Transverse colon (tissue), 4 donors: Measurements from ENCODE around the gene DNASE1L2. TPM values are rescaled to one million over a fixed set of nuclear protein-coding genes. Genes with fewer than 3 reads are reported as not detected.

Source experiments
- DNase-seq: peaks from one replicate; pipeline ENCODE4 v3.0.0-alpha.2; 2019
- H3K27ac ChIP-seq, 4 donors: fragments of 200-600 bp; sonication (generic); 2 replicates each; pipeline ENCODE4 v1.5.1; 2016 to 2018; ENCODE audit warnings: inconsistent platforms in 4 of 4
- H3K27me3 ChIP-seq: fragments of 200-600 bp; sonication (generic); 2 replicates; pipeline ENCODE4 v1.5.1; 2017; ENCODE audit warnings: inconsistent platforms
- H3K36me3 ChIP-seq, 4 donors: fragments of 200-600 bp; sonication (generic); 2 replicates each; pipeline ENCODE4 v1.5.1; 2017 to 2019; ENCODE audit warnings: inconsistent platforms in 4 of 4
- H3K4me1 ChIP-seq, 4 donors: fragments of 200-600 bp; sonication (generic); 2 replicates each; pipeline ENCODE4 v1.5.1; 2017 to 2020; ENCODE audit warnings: inconsistent platforms in 4 of 4
- H3K4me3 ChIP-seq, 4 donors: fragments of 200-600 bp; sonication (generic); 1 replicate in 1 of 4; 2 replicates in 3 of 4; pipeline versions ENCODE4 v1.5.1 to v1.6.1; 2017 to 2019; ENCODE audit warnings: inconsistent platforms in 4 of 4
- H3K9me3 ChIP-seq, 2 donors: fragments of 200-600 bp; sonication (generic); 2 replicates each; pipeline ENCODE4 v1.5.1; 2017 to 2019; ENCODE audit warnings: inconsistent platforms in 2 of 2
- CTCF ChIP-seq, 5 experiments: fragments of 200-600 bp in 3 of 5; fragments of 450-650 bp in 2 of 5; sonication (generic) in 3 of 5; IDR thresholded peaks; 1 replicate in 2 of 5; 2 replicates in 3 of 5; pipeline ENCODE4 v1.5.1; 2016 to 2017; ENCODE audit warnings: antibody characterized with exemption in 5 of 5, inconsistent platforms in 3 of 5, mild to moderate bottlenecking in 2 of 5, moderate library complexity in 1 of 5
- EP300 ChIP-seq: sonication (generic); formaldehyde crosslinking; IDR thresholded peaks from one replicate; pipeline ENCODE4 v1.6.1; 2017; ENCODE audit warnings: antibody characterized with exemption, low read depth
- POLR2A ChIP-seq: fragments of 450-650 bp; IDR thresholded peaks from one replicate; pipeline ENCODE4 v1.6.1; 2016; ENCODE audit warnings: antibody characterized with exemption, mild to moderate bottlenecking, moderate library complexity
- POLR2AphosphoS5 ChIP-seq, 3 donors: sonication (generic); formaldehyde crosslinking; IDR thresholded peaks; one replicate each; pipeline ENCODE4 v1.6.1; 2016; ENCODE audit warnings: antibody characterized with exemption in 3 of 3
- WGBS, 2 donors: methylation state at CpG; one replicate each; pipeline ENCODE4 v1.1.5; 2018; ENCODE audit warnings: low coverage in 1 of 2; 5-methylcytosine and 5-hydroxymethylcytosine counted together
- in situ Hi-C, 4 donors: fragments of 200-750 bp; cut with MboI; loops; one replicate each; pipeline versions ENCODE4 v1.15.0 to v1.15.1; 2017; ENCODE audit warnings: low sequenced_read_pairs in 3 of 4, low pct_ligation_motif_present in 1 of 4, low pct_unique_long_range_greater_than_20kb in 1 of 4
- intact Hi-C: fragments of 100-400 bp; cut with DNase I; formaldehyde crosslinking; loops from one replicate; pipeline ENCODE4 v1.15.1; 2023; ENCODE audit warnings: low total_unique reads
- total RNA-seq, 4 donors: library from RNA; depleted of rRNA; stranded (reverse); fragments of >200 nt; gene quantifications; one replicate each; pipeline ENCODE4 v1.1.0, GENCODE V29; 2016

DNASE1L2 gene
- total RNA-seq, 4 donors from 2014 or later: 0.55 to 3.0 (median 0.64) TPM; not detected in 1

DNA sequence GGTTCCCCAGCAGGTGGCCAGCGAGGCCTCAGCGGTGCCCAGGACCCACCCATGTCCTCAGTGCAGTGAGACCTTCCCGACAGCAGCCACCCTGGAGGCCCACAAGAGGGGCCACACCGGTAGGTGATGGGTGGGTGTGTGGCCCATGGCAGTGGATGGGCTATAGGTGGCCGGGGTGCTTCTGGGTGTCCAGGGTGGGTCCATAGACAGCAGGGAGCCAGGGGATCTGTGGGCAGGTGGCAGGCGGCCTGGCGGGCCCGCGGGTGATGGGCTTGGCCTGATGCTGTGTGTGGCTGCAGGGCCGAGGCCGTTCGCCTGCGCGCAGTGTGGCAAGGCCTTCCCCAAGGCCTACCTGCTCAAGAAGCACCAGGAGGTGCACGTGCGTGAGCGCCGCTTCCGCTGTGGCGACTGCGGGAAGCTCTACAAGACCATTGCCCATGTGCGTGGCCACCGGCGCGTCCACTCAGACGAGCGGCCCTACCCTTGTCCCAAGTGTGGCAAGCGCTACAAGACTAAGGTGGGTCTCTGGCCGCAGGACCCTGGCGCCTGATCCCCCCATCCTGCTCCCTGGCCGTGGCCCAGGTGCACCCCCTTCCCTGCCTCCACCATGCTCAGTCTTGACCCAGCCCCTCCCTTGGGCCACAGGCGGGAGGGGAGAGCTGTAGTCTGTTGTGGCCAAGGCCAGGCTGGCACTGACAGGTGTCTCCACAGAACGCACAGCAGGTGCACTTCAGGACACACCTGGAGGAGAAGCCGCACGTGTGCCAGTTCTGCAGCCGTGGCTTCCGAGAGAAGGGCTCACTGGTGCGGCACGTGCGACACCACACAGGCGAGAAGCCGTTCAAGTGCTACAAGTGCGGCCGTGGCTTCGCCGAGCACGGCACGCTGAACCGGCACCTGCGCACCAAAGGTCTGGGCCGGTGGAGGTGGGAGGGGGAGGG is 2.1 kb upstream of the DNASE1L2 start:
- Histone ChIP-seq H3K36me3 (peaks cover 0 to 51% (median 13%) of the 10 kb centered on the region in 4 donors), H3K4me1 (peaks cover 13 to 38% (median 23%) of the 10 kb centered on the region in 4 donors), H3K9me3 (no peaks in the 10 kb centered on the region), H3K27ac (no peak overlapping the region), H3K4me3 (no peak overlapping the region), H3K27me3 (peaks cover 36% of the 10 kb centered on the region)
- intact Hi-C loops (loop anchor here (10.0 kb wide), 1 partner anchor 229 kb away; the partner anchor contains the start of gene ZNF598), in situ Hi-C loops (no loop called here)
- no peak for TF ChIP-seq POLR2A
- no peak for TF ChIP-seq POLR2AphosphoS5 (IDR thresholded peaks at IDR 0.05)
- TF ChIP-seq EP300: no peak
- no peak for TF ChIP-seq CTCF (IDR thresholded peaks at IDR 0.05)
- WGBS, 2 donors: 84% methylated on average over 47 of the region's 51 CpGs; no CpG with 5 or more reads in 1 of the 2 donors
- DNase-seq: no peak

- Histone ChIP-seq H3K27me3 (peaks cover 36% of the 10 kb centered on the region), H3K9me3 (no peaks in the 10 kb centered on the region), H3K4me1 (peaks cover 13 to 38% (median 23%) of the 10 kb centered on the region in 4 donors), H3K27ac (no peak overlapping the region), H3K36me3 (peaks cover 0 to 44% (median 10%) of the 10 kb centered on the region in 4 donors), H3K4me3 (no peak overlapping the region)
- intact Hi-C loops: loop anchor here (10.0 kb wide), 1 partner anchor 230 kb away; the partner anchor contains the start of gene ZNF598
- TF ChIP-seq EP300 (no peak), POLR2A (no peak), POLR2AphosphoS5 (IDR thresholded peaks at IDR 0.05) (no peak), CTCF (IDR thresholded peaks at IDR 0.05) (no peak)
- in situ Hi-C loops: no loop called here
- DNase-seq: no peak
- WGBS, 2 donors: 86% methylated on average over 11 of the region's 18 CpGs; no CpG with 5 or more reads in 1 of the 2 donors
Measured at GRCh38 chr16:2234813-2235170, 1.5 kb upstream of the DNASE1L2 start.

DNA sequence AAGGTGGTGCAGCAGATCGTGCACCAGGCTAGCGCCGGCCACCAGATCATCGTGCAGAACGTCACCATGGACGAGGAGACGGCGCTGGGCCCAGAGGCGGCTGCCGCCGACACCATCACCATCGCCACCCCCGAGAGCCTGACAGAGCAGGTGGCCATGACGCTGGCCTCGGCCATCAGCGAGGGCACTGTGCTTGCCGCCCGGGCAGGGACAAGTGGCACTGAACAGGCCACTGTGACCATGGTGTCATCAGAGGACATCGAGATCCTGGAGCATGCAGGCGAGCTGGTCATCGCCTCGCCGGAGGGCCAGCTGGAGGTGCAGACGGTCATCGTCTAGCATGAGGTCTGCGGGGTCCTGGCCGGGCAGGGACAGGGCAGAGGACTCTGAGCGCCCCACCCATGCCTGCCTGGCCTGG is 1.0 kb upstream of the DNASE1L2 start:
- Histone ChIP-seq H3K9me3 (no peaks in the 10 kb centered on the region), H3K4me1 (peaks cover 13 to 38% (median 23%) of the 10 kb centered on the region in 4 donors), H3K27ac (no peak overlapping the region), H3K27me3 (peaks cover 36% of the 10 kb centered on the region), H3K4me3 (no peak overlapping the region), H3K36me3 (peaks cover 0 to 42% (median 9%) of the 10 kb centered on the region in 4 donors)
- TF ChIP-seq EP300: no peak
- TF ChIP-seq CTCF (IDR thresholded peaks at IDR 0.05): no peak
- TF ChIP-seq POLR2AphosphoS5 (IDR thresholded peaks at IDR 0.05): no peak
- no peak for TF ChIP-seq POLR2A
- intact Hi-C loops: loop anchor here (10.0 kb wide), 1 partner anchor 230 kb away; the partner anchor contains the start of gene ZNF598
- in situ Hi-C loops: no loop called here
- no peak for DNase-seq
- WGBS, 2 donors: 89% methylated on average over 10 of the region's 28 CpGs; no CpG with 5 or more reads in 1 of the 2 donors

DNA sequence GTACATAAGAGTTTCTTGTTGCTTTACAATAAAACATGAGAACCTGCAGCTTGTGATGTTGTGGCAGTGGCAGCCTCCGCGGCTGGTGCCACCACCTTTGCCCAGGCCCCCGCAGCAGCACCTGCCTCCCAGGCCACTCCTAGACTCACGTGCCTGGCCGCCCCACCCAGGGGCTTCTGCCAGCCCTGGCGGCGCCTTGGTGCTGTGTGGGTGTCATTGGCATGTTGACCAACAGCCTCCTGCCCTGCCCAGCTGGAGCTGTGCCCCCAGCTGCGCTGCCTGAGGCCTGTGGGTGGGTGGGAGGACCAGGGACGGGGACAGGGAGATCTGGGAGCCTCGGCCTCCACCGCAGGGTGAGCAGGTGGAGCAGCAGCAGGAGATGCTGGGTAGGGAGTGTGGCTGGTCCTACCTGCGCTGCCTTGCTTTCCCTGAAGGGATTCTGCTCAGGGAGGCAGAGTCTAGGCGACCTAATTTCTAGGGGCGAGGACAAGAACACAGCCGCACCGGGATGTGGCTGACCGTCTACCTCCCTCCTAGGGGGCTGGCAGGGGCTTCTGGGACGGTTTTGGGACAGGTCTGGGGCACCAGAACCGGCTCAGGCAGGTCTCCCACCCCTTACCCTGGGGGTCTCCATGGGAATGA is 428 bp upstream of the DNASE1L2 start:
- no peak overlapping the region for H3K4me3 ChIP-seq
- no peak overlapping the region for H3K27ac ChIP-seq
- intact Hi-C loops (loop anchor here (10.0 kb wide), 1 partner anchor 231 kb away; the partner anchor contains the start of gene ZNF598), in situ Hi-C loops (no loop called here)
- WGBS, 2 donors: 64% methylated on average over 19 of the region's 19 CpGs; no CpG with 5 or more reads in 1 of the 2 donors
- H3K27me3 ChIP-seq: peaks cover 36% of the 10 kb centered on the region
- H3K9me3 ChIP-seq: no peaks in the 10 kb centered on the region
- H3K36me3 ChIP-seq: peaks cover 0 to 42% (median 9%) of the 10 kb centered on the region in 4 donors
- peaks cover 13 to 38% (median 23%) of the 10 kb centered on the region in 4 donors for H3K4me1 ChIP-seq
- DNase-seq: no peak
- TF ChIP-seq CTCF (IDR thresholded peaks at IDR 0.05) (no peak), POLR2A (no peak), POLR2AphosphoS5 (IDR thresholded peaks at IDR 0.05) (no peak), EP300 (no peak)
